Activated CD4-positive, alpha-beta memory T cell treated with anti-CD3 and anti-CD28 coated beads for 36 hours (primary cell): ENCODE data around the gene PSMC2. TPM values are rescaled to one million over a fixed set of nuclear protein-coding genes. Genes with fewer than 3 reads are reported as not detected.

Experiments used
- CTCF ChIA-PET: fragments of 350-600 bp; sonication (Branson Sonifier 250); formaldehyde crosslinking; loops from one replicate; lab custom pipeline; 2021; ENCODE audit warnings: antibody characterized with exemption, inconsistent platforms; lab: Charles Lee
- POLR2A ChIA-PET: fragments of 350-600 bp; sonication (Branson Sonifier 250); formaldehyde crosslinking; loops from one replicate; lab custom pipeline; 2021; ENCODE audit warnings: antibody characterized with exemption; lab: Charles Lee
- DNase-seq: peaks from one replicate; pipeline ENCODE4 v3.0.0-alpha.2; 2020
- H3K27ac Mint-ChIP-seq: one replicate; pipeline ENCODE4 v1.8.0; 2021; ENCODE audit warnings: mixed read lengths
- H3K27me3 Mint-ChIP-seq: one replicate; pipeline ENCODE4 v1.8.0; 2021; ENCODE audit warnings: mixed read lengths
- H3K36me3 Mint-ChIP-seq: one replicate; pipeline ENCODE4 v1.8.0; 2021; ENCODE audit warnings: mixed read lengths
- H3K4me1 Mint-ChIP-seq: one replicate; pipeline ENCODE4 v1.8.0; 2021; ENCODE audit warnings: low read depth, mixed read lengths
- H3K4me3 Mint-ChIP-seq: one replicate; pipeline ENCODE4 v1.8.0; 2021; ENCODE audit warnings: mild to moderate bottlenecking, mixed read lengths
- H3K9me3 Mint-ChIP-seq: one replicate; pipeline ENCODE4 v1.8.0; 2021; ENCODE audit warnings: mixed read lengths
- intact Hi-C: fragments of 100-400 bp; cut with micrococcal nuclease; formaldehyde crosslinking; loops from one replicate; pipeline ENCODE4 v1.15.1; 2023
- total RNA-seq, 2 experiments: library from RNA; stranded (reverse); gene quantifications; one replicate each; pipeline ENCODE4 v1.2.3, GENCODE V29; 2021

Gene PSMC2
- total RNA-seq, 2 experiments from 2014 or later: 161 to 165 TPM

DNA sequence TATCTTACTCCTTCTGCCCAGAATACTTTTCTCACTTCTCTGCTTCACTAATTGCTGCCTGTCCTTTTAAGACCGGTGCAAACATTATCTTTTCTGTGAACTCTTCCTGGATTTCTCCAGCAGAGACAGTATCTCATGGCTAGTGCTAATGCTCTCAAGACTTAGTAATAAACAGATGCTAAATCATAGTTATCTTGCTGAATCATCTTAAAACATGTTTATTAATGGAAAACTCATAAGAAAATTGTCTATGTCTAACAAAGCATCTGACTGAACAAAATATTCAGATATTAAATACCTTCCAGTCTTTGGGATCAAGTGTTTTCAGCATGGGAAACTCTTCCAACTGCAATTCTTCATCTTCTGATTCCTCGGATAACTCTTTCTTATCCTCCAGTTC, 6.0 kb upstream of the PSMC2 start:
- ChIA-PET CTCF (no interaction called here), POLR2A (no interaction called here)
- Mint-ChIP-seq H3K9me3 (no peaks in the 10 kb centered on the region), H3K27me3 (no peaks in the 10 kb centered on the region), H3K4me3 (peak overlapping the region; percentile 22), H3K4me1 (peaks cover 49% of the 10 kb centered on the region), H3K36me3 (peaks cover 50% of the 10 kb centered on the region), H3K27ac (peak overlapping the region; percentile 69)
- intact Hi-C loops: loop anchor here (10.0 kb wide), 1 partner anchor 1603 kb away; no protein-coding TSS in a partner anchor
- DNase-seq: no peak

GRCh38 chr7:103343332-103343731, 4.1 kb upstream of the PSMC2 start:
- H3K27ac Mint-ChIP-seq: peak overlapping the region; percentile 96
- CTCF ChIA-PET: interaction anchor here (1.0 kb wide), 1 partner anchor 10 kb away, joined by 3 read pairs; no protein-coding TSS in a partner anchor
- POLR2A ChIA-PET: interaction anchor here (0.8 to 1.1 kb wide), 5 partner anchors 8 to 268 kb away, joined by 3 to 4 read pairs (median 3); partner anchors contain the start of genes ARMC10 and FBXL13
- H3K9me3 Mint-ChIP-seq: no peaks in the 10 kb centered on the region
- peaks cover 53% of the 10 kb centered on the region for H3K4me1 Mint-ChIP-seq
- no peak for DNase-seq
- H3K27me3 Mint-ChIP-seq: no peaks in the 10 kb centered on the region
- intact Hi-C loops: loop anchor here (2.0 to 10.0 kb wide), 2 partner anchors 17 to 1601 kb away; no protein-coding TSS in a partner anchor
- H3K4me3 Mint-ChIP-seq: peak overlapping the region; percentile 90
- H3K36me3 Mint-ChIP-seq: peaks cover 39% of the 10 kb centered on the region

GRCh38 chr7:103343758-103344452, 3.5 kb upstream of the PSMC2 start:
- CTCF ChIA-PET: interaction anchor here (1.0 kb wide), 1 partner anchor 10 kb away, joined by 3 read pairs; no protein-coding TSS in a partner anchor
- DNase-seq: peak; percentile 46
- Mint-ChIP-seq H3K4me1 (peaks cover 54% of the 10 kb centered on the region), H3K36me3 (peaks cover 42% of the 10 kb centered on the region), H3K27ac (peak overlapping the region; percentile 96), H3K4me3 (peak overlapping the region; percentile 90), H3K27me3 (no peaks in the 10 kb centered on the region), H3K9me3 (no peaks in the 10 kb centered on the region)
- intact Hi-C loops: loop anchor here (2.0 to 10.0 kb wide), 2 partner anchors 17 to 1601 kb away; no protein-coding TSS in a partner anchor
- POLR2A ChIA-PET: interaction anchor here (0.9 to 1.1 kb wide), 4 partner anchors 10 to 36 kb away, joined by 3 to 4 read pairs (median 4); no protein-coding TSS in a partner anchor

GRCh38 chr7:103344453-103345149, 2.8 kb upstream of the PSMC2 start, which contains the start of gene DNAJC2:
TSS of gene DNAJC2 (minus strand) at chr7:103344767. CDS start at chr7:103344622, 145 bp downstream.
- CTCF ChIA-PET: no interaction called here
- H3K4me1 Mint-ChIP-seq: peaks cover 51% of the 10 kb centered on the region

GRCh38 chr7:103346396-103346795, 1.0 kb upstream of the PSMC2 start:
- no peak for DNase-seq
- H3K36me3 Mint-ChIP-seq: peaks cover 30% of the 10 kb centered on the region
- peak overlapping the region; percentile 24 for H3K27ac Mint-ChIP-seq
- H3K4me3 Mint-ChIP-seq: no peak overlapping the region
- H3K4me1 Mint-ChIP-seq: peaks cover 47% of the 10 kb centered on the region
- intact Hi-C loops: loop anchor here (5.0 to 10.0 kb wide), 2 partner anchors 1598 to 1666 kb away; partner anchors contain the start of gene KMT2E
- ChIA-PET POLR2A (no interaction called here), CTCF (no interaction called here)
- no peaks in the 10 kb centered on the region for H3K9me3 Mint-ChIP-seq
- no peaks in the 10 kb centered on the region for H3K27me3 Mint-ChIP-seq

More at GRCh38 chr7:103344453-103345149, 2.8 kb upstream of the PSMC2 start, which contains the start of gene DNAJC2:
- DNase-seq: peak; percentile 90
- Mint-ChIP-seq H3K36me3 (peaks cover 38% of the 10 kb centered on the region), H3K27ac (peak within 1 kb of the TSS; percentile 96), H3K4me3 (peak within 1 kb of the TSS; percentile 90), H3K9me3 (no peaks in the 10 kb centered on the region), H3K27me3 (no peaks in the 10 kb centered on the region)
- POLR2A ChIA-PET: interaction anchor here (1.0 kb wide), 1 partner anchor 10 kb away, joined by 4 read pairs; no protein-coding TSS in a partner anchor
- intact Hi-C loops: loop anchor here (5.0 to 10.0 kb wide), 2 partner anchors 1600 to 1668 kb away; partner anchors contain the start of gene KMT2E

GRCh38 chr7:103348452-103348851, 1.0 kb downstream of the PSMC2 start:
- H3K4me3 Mint-ChIP-seq: peak overlapping the region; percentile 91
- intact Hi-C loops: loop anchor here (2.0 to 10.0 kb wide), 5 partner anchors 68 to 1664 kb away; partner anchors contain the start of genes ARMC10, FBXL13, KMT2E and NAPEPLD
- H3K4me1 Mint-ChIP-seq: peaks cover 59% of the 10 kb centered on the region
- H3K27ac Mint-ChIP-seq: peak overlapping the region; percentile 88
- POLR2A ChIA-PET: interaction anchor here (1.1 to 1.6 kb wide), 2 partner anchors 41 to 274 kb away, joined by 4 to 6 read pairs; partner anchors contain the start of genes ARMC10 and FBXL13
- no peaks in the 10 kb centered on the region for H3K9me3 Mint-ChIP-seq
- CTCF ChIA-PET: interaction anchor here (1.1 to 1.7 kb wide), 2 partner anchors 21 to 50 kb away, joined by 3 to 7 read pairs; no protein-coding TSS in a partner anchor
- H3K36me3 Mint-ChIP-seq: peaks cover 35% of the 10 kb centered on the region
- no peaks in the 10 kb centered on the region for H3K27me3 Mint-ChIP-seq
- peak; percentile 30 for DNase-seq

DNA sequence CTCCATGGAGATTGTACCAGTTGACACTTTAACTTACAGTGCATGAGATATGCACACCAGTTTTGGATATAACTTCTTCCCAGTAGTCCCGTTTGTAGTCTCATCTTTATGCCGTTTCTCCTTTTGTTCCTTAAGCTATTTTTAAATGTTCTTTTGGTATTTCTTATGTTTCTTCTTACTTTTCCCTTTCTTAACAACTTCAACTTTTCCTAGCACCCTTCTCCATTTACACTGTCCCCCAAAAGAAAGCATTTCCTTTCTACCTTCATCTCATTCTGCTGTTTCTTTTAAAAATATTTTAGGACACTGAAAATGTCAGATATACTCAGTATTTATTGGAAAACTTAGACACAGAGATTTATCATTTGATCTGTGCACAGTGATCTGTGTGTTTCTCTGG, 1.5 kb downstream of the PSMC2 start:
- POLR2A ChIA-PET: interaction anchor here (1.6 kb wide), 1 partner anchor 274 kb away, joined by 6 read pairs; the partner anchor contains the start of genes ARMC10 and FBXL13
- peaks cover 31% of the 10 kb centered on the region for H3K36me3 Mint-ChIP-seq

DNA sequence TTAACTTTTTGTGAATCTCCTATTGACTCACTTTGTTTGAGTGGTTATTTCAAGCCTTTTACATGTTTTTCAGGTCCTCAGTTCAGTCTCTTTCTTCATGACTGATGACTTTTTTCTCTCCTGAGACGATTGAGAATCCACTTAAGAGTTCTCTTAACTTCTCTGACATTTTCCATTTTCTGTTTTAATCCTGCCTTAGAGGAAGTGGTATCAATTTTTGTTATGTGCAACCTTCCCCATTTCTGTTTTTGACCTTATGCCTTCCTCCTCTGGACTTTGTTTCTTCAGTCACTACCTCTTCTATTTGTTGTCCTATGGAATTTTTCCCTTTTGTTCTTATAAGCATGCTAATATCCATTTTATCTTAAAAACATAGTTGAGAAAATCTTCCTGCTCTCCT, 2.4 kb downstream of the PSMC2 start:
- Mint-ChIP-seq H3K27ac (peak overlapping the region; percentile 88), H3K9me3 (no peaks in the 10 kb centered on the region), H3K4me1 (peaks cover 66% of the 10 kb centered on the region), H3K27me3 (no peaks in the 10 kb centered on the region), H3K36me3 (peaks cover 29% of the 10 kb centered on the region), H3K4me3 (peak overlapping the region; percentile 91)
- ChIA-PET CTCF (no interaction called here), POLR2A (no interaction called here)
- no peak for DNase-seq
- intact Hi-C loops: loop anchor here (2.0 to 10.0 kb wide), 5 partner anchors 69 to 1662 kb away; partner anchors contain the start of genes ARMC10, FBXL13, KMT2E and NAPEPLD

More for the DNA sequence above, 1.5 kb downstream of the PSMC2 start:
- H3K4me1 Mint-ChIP-seq: peaks cover 64% of the 10 kb centered on the region
- CTCF ChIA-PET: interaction anchor here (1.7 kb wide), 1 partner anchor 22 kb away, joined by 7 read pairs; no protein-coding TSS in a partner anchor
- no peak for DNase-seq
- H3K27me3 Mint-ChIP-seq: no peaks in the 10 kb centered on the region
- peak overlapping the region; percentile 88 for H3K27ac Mint-ChIP-seq
- peak overlapping the region; percentile 91 for H3K4me3 Mint-ChIP-seq
- intact Hi-C loops: loop anchor here (2.0 to 10.0 kb wide), 5 partner anchors 68 to 1663 kb away; partner anchors contain the start of genes ARMC10, FBXL13, KMT2E and NAPEPLD
- no peaks in the 10 kb centered on the region for H3K9me3 Mint-ChIP-seq

DNA sequence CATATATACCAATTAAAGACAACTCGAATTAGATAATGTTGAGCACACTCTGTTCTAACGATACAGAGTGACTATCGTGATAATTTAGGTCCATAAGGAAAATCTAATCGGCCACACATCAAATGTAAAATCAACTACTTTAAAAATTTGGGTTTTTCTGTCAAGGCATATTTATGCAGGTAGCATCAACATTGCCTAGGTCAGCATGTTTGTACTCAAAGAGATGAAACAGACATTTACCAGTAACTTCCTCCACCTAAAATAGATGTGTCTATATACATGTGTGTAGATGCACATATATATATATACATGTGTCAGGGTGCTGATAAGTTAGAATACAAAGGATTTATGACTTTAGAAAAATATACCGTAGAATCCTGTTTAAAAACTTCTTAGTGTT, 22.0 kb downstream of the PSMC2 start:
- intact Hi-C loops: no loop called here
- peaks cover 31% of the 10 kb centered on the region for H3K36me3 Mint-ChIP-seq
- H3K27ac Mint-ChIP-seq: no peak overlapping the region
- CTCF ChIA-PET: no interaction called here
- H3K4me3 Mint-ChIP-seq: no peak overlapping the region
- no peaks in the 10 kb centered on the region for H3K9me3 Mint-ChIP-seq
- no peaks in the 10 kb centered on the region for H3K27me3 Mint-ChIP-seq
- DNase-seq: no peak
- peaks cover 5% of the 10 kb centered on the region for H3K4me1 Mint-ChIP-seq
- POLR2A ChIA-PET: no interaction called here

DNA sequence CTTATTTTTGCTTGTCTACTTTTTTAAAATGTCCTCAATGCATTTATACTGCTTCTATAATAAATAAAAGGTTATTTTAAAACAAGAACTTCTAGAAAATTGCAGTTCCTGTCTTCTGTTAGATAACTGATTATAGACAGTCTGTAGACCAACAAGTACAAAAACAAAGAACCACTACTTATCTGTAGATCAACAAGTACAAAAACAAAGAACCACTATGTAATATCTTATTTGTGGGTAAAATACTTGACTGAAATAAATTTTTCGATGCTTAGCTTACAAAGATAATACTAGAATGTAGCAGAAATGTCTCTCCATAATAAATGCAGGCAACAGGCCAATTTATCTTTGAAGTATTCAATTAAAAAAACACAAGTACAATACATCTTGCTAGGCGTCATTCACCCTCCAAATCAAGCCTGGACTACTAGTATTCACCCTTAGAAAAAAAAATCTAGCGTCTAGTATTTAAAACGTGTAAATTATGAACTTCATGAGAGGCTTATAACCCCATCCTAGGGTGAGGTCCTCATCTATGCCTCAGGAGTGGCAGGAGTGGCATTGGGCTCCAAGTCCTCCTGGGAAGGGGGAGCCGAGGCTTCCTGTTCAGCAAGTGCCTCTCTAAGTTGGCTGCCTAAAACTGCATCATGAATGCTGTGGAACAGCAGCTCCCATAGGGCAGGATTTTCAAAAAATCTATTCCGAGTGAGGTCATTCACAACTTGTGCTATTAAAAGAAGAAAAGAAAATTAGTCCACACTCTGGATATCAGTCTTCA, 26.6 kb downstream of the PSMC2 start:
- Mint-ChIP-seq H3K27me3 (peaks cover 7% of the 10 kb centered on the region), H3K36me3 (peaks cover 7% of the 10 kb centered on the region), H3K4me1 (peaks cover 5% of the 10 kb centered on the region), H3K4me3 (no peak overlapping the region), H3K27ac (no peak overlapping the region), H3K9me3 (no peaks in the 10 kb centered on the region)
- intact Hi-C loops: no loop called here
- no peak for DNase-seq
- ChIA-PET POLR2A (no interaction called here), CTCF (no interaction called here)
